Left lung (tissue), 10 donors: ENCODE data around the gene INF2. TPM values are rescaled to one million over a fixed set of nuclear protein-coding genes. Genes with fewer than 3 reads are reported as not detected.

Source experiments
- ATAC-seq: fragments of 200-7000 bp; cut with Tn5 transposase; one replicate; pipeline ENCODE4 v1.9.1; 2020; ENCODE audit warnings: moderate library complexity
- DNase-seq, 4 donors: peaks; one replicate each; pipeline ENCODE4 v3.0.0-alpha.2; 2013 to 2020
- H3K27ac ChIP-seq, 2 donors: fragments of 200-600 bp; sonication (generic) in 1 of 2; one replicate each; pipeline versions ENCODE4 v1.5.0 to v1.8.0; 2020 to 2021
- H3K27me3 ChIP-seq, 2 donors: fragments of 200-600 bp; sonication (generic) in 1 of 2; one replicate each; pipeline versions ENCODE4 v1.5.0 to v1.8.0; 2020 to 2021
- H3K36me3 ChIP-seq, 2 donors: fragments of 200-600 bp; sonication (generic) in 1 of 2; one replicate each; pipeline versions ENCODE4 v1.5.0 to v1.8.0; 2020 to 2021
- H3K4me1 ChIP-seq, 2 donors: fragments of 200-600 bp; one replicate each; pipeline ENCODE4 v1.8.0; 2021
- H3K4me3 ChIP-seq, 2 donors: fragments of 200-600 bp; sonication (generic) in 1 of 2; one replicate each; pipeline versions ENCODE4 v1.5.0 to v1.8.0; 2020 to 2021; ENCODE audit warnings: mild to moderate bottlenecking in 1 of 2
- H3K9me3 ChIP-seq, 2 donors: fragments of 200-600 bp; sonication (generic) in 1 of 2; one replicate each; pipeline versions ENCODE4 v1.5.0 to v1.8.0; 2020 to 2021
- intact Hi-C, 2 donors: fragments of 100-400 bp; cut with DNase I; formaldehyde crosslinking; loops; one replicate each; pipeline versions ENCODE4 v1.11.2 to v1.14.2; 2022
- polyA plus RNA-seq, 6 donors: library from polyadenylated mRNA; unstranded; fragments of 120-200 nt; gene quantifications; one replicate each; pipeline ENCODE4 v1.2.1, GENCODE V29; 2013; ENCODE audit not compliant: insufficient read length in 6 of 6
- total RNA-seq, 2 donors: library from RNA; stranded (reverse); fragmentation: NEBNext Ultra II Directional; extraction: Animal tissue kit (Norgen Biotek cat#: 25700); gene quantifications; one replicate each; pipeline ENCODE4 v1.2.1, GENCODE V29; 2021
- TF ChIP-seq, protein P1 (sequence below), 2 donors: fragments of 200-600 bp; sonication (generic) in 1 of 2; IDR thresholded peaks; one replicate each; pipeline versions ENCODE4 v1.5.0 to v1.8.0; 2021; ENCODE audit warnings: antibody characterized with exemption in 2 of 2
- donor health status: DM: no; HTN: yes; CAD: no.
- donor health status: DM: no; HTN: no; CAD: no.

Gene INF2
- total and polyA plus RNA-seq, 8 donors = 43.5 to 120 (median 57.0) TPM

DNA sequence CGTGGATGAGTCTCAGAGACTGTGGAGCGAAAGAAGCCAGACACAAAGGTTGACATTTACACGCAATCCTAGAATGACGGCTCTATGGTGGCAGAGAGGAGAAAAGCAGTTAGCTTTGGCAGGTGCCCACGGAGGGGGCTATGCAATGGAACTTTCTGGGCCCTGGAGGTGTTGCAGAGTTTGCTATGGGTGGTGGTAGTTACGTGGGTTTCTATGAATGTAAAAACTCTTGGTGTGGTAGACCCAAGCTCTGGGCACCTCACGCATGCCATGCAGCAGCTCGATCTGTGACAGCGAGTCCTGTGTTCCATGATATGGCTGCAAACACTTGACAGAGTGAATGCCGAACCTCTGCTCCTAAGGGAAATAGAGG, 5.0 kb upstream of the INF2 start:
- H3K9me3 ChIP-seq = no peaks in the 10 kb centered on the region
- H3K27ac ChIP-seq = no peak overlapping the region
- peaks cover 40 to 63% of the 10 kb centered on the region in 2 donors for H3K4me1 ChIP-seq
- ATAC-seq (no peak), DNase-seq (no peak)
- TF ChIP-seq, protein P1, sequence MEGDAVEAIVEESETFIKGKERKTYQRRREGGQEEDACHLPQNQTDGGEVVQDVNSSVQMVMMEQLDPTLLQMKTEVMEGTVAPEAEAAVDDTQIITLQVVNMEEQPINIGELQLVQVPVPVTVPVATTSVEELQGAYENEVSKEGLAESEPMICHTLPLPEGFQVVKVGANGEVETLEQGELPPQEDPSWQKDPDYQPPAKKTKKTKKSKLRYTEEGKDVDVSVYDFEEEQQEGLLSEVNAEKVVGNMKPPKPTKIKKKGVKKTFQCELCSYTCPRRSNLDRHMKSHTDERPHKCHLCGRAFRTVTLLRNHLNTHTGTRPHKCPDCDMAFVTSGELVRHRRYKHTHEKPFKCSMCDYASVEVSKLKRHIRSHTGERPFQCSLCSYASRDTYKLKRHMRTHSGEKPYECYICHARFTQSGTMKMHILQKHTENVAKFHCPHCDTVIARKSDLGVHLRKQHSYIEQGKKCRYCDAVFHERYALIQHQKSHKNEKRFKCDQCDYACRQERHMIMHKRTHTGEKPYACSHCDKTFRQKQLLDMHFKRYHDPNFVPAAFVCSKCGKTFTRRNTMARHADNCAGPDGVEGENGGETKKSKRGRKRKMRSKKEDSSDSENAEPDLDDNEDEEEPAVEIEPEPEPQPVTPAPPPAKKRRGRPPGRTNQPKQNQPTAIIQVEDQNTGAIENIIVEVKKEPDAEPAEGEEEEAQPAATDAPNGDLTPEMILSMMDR (IDR thresholded peaks at IDR 0.05) = no peak
- intact Hi-C loops = no loop called here
- no peaks in the 10 kb centered on the region for H3K36me3 ChIP-seq
- H3K27me3 ChIP-seq = peaks cover 0 to 13% of the 10 kb centered on the region in 2 donors
- no peak overlapping the region for H3K4me3 ChIP-seq

DNA sequence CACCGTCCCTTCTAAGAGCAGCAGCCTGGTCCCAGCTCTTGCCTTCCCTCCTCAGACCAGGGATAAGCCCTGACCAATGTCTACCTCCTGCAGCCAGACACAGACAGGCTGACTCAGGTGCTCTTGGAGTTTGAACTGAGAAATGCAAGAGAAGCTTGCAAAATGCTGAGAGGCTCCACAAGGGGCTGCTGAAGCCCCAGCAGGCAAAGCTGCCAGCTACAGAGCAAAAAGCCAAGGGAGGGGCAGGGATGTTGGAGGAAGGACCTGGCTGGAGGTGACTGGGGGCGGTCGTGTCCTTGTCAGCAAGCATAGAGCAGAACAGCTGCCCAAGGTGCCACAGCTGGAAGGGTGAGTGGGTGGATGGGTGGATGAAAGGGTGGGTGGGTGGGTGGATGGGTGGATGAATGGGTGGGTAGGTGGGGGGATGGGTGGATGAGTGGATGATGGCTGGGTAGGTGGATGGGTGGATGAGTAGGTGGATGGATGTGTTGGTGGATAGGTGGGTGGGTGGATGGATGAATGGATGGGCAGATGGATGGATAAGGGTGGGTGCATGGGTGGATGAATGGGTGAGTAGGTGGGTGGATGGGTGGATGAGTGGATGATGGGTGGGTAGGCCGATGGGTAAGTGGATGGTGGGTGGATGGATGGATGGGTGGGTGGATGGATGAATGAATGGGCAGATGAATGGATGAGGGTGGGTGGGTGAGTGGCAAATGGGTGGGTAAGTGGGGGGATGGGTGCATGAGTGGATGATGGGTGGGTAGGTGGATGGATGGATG, 4.0 kb upstream of the INF2 start:
- no peaks in the 10 kb centered on the region for H3K9me3 ChIP-seq
- H3K4me1 ChIP-seq = peaks cover 38 to 61% of the 10 kb centered on the region in 2 donors
- no peak for ATAC-seq

DNA sequence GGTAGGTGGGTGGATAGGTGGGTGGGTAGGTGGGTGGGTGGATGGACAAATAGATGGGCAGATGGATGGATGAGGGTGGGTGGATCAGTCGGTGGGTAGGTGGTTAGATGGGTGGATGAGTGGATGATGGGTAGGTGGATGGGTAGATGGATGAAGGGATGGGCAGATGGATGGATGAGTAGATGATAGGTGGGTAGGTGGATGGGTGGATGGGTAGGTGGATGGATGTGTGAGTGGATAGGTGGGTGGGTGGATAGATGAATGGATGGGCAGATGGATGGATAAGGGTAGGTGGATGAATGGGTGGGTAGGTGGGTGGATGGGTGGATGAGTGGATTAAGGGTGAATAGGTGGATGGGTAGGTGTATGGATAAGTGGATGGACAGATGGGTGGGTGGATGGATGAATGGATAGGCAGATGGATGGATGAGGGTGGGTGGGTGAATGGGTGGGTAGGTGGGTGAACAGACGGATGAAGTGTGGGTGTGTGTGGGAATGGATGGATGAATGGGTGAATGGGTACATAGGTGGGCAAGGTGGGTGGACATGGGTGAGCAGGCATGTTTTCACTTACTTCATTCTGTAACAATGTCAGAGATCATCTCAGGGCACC, 3.3 kb upstream of the INF2 start:
- intact Hi-C loops = no loop called here
- ATAC-seq (no peak), DNase-seq (no peak)
- Histone ChIP-seq H3K36me3 (no peaks in the 10 kb centered on the region), H3K27ac (no peak overlapping the region), H3K4me3 (no peak overlapping the region), H3K9me3 (no peaks in the 10 kb centered on the region), H3K27me3 (peaks cover 0 to 25% of the 10 kb centered on the region in 2 donors), H3K4me1 (peaks cover 39 to 61% of the 10 kb centered on the region in 2 donors)
- TF ChIP-seq, protein P1 (IDR thresholded peaks at IDR 0.05) = no peak

More for the DNA sequence above, 4.0 kb upstream of the INF2 start:
- no peak for DNase-seq
- intact Hi-C loops = no loop called here
- H3K27me3 ChIP-seq = peaks cover 0 to 22% of the 10 kb centered on the region in 2 donors
- H3K27ac ChIP-seq = no peak overlapping the region
- TF ChIP-seq, protein P1 (IDR thresholded peaks at IDR 0.05) = no peak
- H3K36me3 ChIP-seq = no peaks in the 10 kb centered on the region
- H3K4me3 ChIP-seq = no peak overlapping the region

DNA sequence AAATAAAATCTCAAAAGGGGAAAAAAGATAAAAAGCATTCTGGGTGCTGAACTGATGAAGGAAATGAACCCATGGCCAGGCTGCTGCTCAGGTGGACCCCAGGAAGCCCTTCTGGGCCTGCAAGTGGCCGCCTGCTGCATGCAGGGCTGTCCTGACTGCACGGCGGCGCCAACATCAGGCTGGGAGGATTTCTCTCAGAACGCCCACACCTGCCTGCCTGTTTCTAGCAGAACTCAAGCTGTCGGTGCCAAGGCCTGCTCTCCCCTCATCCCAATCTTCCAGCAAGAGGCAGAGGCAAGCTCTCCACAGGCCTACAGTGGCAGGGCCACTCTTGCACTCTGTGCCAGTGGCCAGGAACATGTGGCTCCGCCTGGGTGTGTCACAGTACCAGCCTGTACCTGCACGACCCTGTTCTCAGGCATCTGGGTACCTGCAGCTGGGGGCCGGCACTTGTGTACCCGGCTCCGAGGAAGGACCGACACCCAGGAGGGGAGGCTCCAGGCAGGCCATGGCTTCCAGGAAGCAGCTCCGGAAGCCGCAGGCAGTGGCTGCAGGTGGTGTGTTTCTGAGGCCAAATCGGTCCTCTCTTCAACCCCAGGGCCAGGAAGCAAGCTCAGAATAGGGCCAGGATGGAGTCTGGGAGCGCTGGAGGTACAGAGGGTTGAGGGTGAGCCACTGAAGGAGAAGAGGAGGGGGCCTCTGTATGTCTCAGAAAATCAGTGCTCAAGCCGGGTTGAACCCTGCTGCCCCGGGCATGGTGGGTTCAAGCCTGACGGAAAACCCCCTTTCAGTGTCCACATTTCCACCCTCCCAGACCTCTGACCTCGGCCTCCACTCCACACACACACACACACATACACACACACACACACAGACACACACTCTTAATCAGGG, 2.5 kb upstream of the INF2 start:
- peaks cover 0 to 25% of the 10 kb centered on the region in 2 donors for H3K27me3 ChIP-seq
- intact Hi-C loops = no loop called here
- H3K4me1 ChIP-seq = peaks cover 33 to 61% of the 10 kb centered on the region in 2 donors
- ATAC-seq (no peak), DNase-seq (peak in 1 of 4 donors; percentile 63)
- TF ChIP-seq, protein P1 (IDR thresholded peaks at IDR 0.05) = no peak
- H3K27ac ChIP-seq = no peak overlapping the region
- H3K9me3 ChIP-seq = no peaks in the 10 kb centered on the region
- no peaks in the 10 kb centered on the region for H3K36me3 ChIP-seq
- H3K4me3 ChIP-seq = no peak overlapping the region
